GM21529 (cell line): Measurements from ENCODE around the gene ITPR1.

Experiments used
- ATAC-seq: cut with Tn5 transposase; IDR thresholded peaks from one replicate; pipeline ENCODE4 v1.9.1; 2021; ENCODE audit not compliant: unreplicated experiment

Gene ITPR1

DNA sequence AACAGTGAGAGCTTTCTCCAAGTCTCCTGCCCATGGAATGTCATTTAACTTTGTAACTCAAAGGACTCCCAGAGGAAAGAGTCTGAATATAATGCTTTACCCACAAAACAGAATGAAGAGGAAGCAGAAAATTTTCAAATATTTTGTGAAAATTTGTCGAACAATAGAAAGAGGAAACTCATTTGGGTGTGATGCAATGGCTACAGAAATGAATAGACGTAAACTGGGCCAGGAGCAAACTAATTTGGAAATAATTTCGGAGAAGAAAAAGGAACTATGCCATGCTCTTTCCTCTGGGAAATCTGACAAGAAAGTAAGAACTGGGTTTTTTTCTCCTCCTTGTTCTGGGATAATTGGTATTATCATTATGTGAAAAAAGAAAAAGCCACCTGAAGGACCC is 14.9 kb upstream of the ITPR1 start:
- no peak for ATAC-seq

DNA sequence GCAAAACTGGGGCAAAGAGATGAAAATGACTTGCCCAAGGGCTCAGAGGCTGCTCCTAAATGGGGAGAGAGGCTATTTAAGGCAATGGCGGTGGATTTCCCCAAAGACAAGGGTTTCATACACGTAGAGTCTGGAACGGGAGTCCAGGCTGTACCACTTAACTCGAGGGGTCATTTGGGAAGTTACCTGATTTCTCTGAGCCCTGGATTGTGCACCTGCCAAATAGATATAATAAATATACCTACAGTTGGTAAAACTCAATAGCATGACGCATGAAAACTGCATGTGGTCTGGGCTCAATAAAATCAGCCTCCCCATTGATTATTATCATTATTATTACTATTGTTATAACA is 1.3 kb upstream of the ITPR1 start:
- no peak for ATAC-seq

DNA sequence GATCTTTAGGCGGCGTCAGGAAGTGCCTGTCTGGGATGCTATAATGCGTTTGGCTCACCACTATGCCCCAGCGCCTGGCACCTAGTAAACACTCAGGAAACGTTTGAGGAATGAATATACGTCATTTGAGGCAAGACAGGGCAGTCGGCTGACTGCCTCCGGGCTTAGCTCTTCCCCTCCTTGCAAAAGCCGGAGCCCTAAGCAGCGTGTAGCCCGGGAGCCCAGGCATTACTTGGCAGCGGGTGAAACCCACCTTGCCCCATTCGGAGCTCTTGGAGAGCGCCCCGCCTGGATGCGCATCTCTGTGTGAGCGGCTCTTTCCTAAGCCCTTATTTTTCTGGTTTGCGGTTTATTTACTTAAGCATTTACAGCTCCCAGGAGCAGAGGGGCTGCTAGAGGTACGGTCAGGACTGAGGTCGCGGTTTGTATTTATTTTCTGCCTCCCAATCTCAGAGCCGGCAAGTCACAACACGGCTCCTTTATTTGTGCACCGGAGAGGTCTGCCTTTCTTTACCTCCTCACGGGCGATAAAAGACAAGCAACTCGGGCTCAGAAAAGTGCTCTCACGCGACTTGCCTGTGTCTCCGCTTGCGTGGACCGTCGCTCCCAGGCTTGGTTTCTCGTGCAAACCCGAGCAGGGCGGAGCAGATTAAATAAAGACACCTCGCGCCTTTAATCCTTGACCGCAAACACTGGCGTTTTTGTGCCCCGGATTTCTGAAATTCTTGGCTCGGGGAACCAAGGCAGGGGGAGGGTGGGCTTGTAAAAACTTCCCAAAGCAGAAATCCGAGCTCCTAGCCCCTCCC is 737 bp upstream of the ITPR1 start:
- peak; percentile 10 for ATAC-seq

DNA sequence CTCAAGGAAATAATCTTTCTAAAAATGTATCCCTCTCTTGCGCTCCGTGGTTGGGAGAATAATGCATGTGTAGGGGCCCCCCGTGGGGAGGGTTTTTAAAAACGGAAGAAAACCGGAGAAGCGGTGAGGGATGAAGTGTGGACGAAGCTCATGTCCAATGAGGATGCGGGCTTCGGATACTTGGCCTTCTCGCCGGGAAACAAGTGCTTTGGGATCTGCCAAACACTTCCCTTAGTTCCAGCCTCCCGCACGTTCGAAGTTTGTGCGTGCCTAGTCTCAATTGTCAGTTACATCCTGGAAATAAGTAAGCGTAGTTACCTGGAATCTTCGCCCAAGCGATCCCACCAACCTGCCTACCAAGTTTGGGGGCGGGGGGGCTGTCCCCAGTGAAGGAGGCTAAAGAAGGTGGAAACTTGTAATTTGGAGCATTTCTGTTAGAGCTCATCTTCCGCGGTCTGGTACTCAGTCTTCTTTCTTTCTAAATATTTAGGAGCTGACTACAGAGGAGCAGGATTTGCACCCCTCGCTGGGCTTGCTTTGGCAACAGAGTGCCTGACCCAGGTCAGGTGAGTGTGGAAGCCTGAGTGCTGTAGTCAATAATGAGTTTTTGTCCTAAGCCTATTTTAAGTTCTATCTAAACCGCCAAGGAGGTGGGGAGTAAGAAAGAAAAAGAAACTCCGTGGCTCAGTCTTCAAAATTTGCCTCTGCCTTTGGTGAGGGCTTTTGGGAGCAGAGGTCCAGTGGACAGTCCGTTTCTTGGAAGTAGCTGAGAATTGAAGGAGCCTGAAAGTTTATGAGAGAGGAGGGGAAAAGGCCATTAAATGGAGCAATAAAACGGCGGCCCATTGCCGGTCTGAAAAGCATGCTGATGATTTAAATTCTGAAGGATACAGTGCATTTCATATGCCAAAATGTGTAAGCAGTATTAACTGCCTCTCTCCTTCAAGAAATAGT is 1.1 kb downstream of the ITPR1 start:
- ATAC-seq, result no peak

DNA sequence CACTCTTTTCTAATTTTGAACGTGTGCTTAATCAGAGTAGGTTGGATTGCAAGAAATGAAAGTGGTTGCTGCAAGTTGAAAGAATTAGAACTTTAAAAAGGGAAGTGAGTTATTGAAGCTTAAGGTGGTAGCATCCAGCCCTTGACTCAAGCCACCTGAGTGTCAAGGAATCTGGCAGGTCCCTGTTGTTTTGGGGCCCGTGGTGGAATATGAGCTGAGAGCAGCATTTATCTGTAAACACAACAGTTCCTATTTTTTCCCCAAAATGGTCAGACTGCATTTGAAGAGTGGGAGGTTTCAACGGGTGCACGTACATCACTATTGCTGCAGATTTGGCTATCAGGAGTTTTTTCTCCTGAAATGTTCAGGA is 1.7 kb downstream of the ITPR1 start:
- ATAC-seq, result peak; percentile 28

DNA sequence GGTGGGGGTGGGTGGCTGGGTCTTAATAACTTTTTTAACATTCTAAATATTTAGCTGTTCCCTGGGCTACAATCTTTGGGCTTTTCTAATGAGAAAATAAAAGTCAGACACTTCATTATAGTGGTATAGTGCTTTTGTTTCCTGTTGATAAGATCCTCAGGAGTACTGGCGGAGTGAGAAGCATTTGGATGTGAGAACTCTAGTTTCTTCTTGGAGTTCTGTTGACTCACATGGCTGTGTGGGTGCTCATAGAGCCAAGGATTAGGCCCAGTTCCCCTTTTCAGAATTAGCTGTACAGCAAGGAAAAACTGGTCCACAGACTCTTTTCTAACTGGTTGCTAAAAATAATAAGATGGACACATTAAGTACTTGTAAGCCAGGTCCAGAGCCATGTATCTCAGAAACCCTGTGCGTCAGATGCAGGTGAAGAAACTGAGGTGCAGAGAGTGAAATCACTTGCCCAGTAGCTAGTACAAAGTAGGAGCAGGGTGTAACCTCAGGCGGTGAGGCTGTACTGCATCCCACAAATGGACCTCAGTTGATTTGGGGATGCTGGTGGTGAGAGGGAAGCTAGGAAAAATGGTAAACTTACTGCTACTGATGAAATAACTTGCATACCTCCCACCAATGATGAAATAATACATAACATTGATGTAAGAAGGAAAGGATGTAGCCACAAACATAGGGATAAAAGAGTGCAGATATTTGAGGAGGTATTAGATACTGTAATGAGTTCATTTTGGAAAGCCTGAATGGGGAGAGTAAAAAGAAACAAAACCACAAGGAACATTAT is 2.3 kb downstream of the ITPR1 start:
- ATAC-seq, result no peak

DNA sequence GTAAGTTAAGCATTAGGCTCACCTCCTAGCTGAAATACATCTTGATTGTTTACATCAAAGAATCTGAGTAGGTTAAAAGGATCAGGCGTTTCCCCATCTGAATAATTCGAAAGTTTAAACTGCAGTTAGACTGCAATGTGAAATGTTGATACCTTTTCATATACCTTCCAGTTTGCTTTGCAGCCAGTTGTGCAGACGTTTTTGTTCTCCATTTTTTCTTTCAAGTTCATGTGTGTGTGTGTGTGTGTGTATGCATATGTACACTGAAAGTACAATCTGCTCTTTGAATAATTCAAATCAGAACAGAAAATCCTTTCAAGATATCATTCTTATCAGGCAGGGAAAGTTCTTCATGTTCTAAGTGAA is 2.9 kb downstream of the ITPR1 start:
- no peak for ATAC-seq

DNA sequence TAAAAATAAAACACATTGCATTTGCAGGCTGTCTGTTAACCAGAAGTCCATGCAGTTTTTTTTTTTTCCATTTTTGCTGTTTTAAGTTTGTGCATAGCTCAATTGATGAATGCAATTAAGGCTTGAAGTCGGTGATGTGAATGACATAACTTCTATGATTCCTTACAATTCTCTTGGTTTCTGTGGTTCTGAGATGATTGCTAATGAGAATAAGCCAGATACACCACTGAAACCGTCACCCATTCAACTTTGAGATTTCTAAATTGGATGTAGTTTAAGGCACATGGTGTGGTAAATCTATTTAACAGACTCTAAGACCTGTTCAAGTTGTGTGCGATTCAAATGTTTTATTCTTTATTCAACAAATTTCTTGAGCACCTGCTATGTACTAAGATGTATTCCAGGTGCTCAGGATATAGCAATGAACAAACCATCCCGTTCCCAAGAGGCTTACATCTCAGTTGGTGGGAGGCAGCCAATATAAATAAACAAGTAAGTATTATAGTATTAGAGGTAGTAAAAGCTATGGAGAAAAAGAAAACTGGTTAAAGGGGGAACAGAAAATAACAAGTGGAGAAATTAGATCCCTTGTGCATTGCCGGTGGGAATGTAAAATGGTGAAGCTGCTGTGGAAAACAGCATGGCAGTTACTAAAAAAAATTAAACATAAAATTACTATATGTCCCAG is 4.0 kb downstream of the ITPR1 start:
- ATAC-seq, result no peak

DNA sequence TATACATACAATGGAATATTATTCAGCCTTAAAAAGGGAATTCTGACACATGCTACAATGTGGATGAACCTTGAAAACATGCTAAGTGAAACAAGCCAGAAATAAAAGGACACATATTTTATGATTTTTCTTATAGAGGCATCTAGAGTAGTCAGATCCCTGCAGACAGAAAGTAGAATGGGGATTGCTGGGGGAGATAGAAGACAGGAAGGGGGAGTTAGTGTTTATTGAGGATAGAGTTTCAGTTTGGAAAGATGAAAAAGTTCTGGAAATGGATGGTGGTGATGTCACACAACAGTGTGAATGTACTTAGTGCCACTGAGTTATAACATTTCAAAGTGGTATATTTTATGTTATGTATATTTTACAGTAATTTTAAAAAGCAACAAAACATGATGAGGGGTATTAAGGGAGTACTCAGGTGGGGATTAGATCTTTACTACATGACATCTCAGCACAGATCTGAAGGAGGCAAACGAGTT is 4.7 kb downstream of the ITPR1 start:
- ATAC-seq, result no peak

DNA sequence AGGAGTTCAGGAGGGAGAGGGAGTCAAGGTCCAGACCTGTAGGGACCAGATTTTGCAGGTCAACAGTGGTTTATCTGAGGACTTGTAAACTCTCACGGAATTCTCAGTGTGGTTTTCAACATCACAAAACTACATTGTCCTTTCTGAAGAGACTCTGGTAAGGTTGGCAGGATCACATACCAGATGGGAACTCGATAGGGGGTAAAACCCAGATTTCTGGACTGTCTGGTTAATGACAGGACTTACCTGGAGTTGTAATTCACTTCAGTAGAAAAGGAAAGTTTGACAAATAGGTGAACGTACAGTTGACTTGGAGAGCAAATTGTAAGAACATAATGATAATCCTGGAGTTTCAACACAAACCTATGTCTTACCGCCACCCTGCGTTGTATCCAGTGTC is 5.3 kb downstream of the ITPR1 start:
- no peak for ATAC-seq

DNA sequence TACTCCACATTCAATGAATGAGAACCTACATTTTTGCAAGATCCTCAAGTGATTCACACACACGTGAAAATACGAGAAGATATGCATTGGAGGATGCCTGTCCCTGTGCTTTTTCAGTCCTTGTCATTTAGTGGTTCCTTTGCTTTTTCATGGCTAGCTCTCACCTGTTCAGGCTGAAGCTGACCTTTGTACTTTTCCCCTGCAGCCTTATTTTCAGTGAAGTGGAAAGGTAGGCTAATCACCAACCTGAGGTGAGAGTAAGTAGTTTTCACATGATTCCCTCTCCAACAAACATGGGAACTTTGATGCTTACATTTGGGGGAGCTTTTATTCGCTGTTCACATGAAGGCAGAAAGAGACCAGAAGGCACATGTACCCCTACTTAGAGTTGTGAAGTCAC is 8.3 kb downstream of the ITPR1 start:
- no peak for ATAC-seq

DNA sequence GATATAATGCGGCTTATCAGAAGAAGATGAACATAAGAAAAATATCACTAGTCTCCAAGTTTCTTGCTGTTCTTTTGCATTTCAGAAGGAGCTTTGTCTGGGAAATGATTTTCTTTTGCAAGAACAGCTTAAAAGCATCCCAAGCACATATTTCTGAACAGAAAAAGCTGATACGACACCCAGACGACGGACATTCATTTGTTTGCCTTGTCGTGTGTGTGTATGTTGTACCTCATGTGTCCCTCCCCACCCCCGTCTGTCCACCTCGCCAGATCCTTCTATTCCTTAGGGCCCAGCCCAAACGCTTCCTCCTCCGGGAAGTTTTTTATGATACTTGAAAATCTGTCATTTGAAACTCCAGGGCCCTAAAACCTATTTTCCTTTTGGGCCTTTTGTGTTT is 8.8 kb downstream of the ITPR1 start:
- ATAC-seq, result no peak

DNA sequence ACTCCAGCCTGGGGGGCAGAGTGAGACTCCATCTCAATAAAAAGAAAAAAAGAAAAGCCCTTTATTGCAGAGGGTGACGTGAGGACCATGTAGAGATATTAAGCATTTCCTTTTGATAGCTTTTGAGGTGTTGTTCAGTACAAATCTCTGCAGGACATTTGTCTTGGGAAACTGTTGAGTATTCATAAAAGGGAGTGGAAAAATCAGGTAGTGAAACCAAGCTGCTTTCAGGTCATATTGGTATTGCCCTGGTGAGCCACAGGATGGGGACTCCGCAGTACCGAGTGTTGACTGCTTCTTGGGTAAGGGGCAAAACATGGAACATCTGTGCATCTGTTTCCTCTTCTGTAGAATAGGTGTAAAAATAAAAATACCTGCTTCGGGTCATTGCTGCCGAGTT is 9.9 kb downstream of the ITPR1 start:
- ATAC-seq, result peak; percentile 59

DNA sequence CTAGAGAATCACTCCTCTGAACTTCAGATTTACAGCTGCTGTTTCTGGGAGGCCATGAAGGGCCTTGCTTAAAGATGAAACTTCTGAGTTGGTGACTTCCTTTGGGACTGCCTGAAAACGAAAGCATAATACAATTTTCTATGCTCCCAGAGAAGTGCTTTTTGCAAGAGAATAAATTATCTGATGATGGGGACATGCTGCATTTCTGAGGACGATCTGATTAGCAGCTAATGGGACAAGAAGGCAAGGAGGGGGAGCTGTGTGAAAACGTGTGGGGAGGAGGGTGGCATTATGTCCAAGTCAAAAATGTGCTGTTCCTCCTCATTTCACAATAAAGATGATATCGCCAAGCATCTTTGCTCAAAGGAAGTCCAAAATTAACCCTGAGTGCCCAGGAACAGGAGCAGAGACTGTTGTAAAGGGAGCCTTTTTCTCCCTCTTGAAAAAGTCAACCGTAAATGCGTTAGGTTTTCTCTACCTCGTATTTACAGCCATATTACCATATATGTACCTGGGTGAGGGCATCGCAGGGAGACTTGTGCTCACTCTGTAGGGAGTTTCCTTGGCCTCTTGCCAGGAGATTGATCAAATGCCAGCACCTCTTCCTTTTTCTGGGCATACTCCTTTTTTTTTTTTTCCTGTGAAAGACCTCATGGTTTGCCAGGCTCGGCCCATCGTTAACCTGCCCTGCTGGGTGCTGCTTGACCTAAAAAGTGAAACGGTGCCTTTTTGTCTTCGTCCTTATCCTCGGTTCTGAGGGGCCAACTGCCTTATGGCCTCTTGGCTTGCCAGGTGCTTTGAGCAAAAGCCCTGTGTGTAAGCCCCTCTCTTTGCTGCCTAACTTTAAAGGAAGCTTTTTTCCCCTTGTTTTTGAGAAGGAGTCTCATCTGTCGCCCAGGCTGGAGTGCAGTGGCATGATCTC is 11.5 kb downstream of the ITPR1 start:
- no peak for ATAC-seq

DNA sequence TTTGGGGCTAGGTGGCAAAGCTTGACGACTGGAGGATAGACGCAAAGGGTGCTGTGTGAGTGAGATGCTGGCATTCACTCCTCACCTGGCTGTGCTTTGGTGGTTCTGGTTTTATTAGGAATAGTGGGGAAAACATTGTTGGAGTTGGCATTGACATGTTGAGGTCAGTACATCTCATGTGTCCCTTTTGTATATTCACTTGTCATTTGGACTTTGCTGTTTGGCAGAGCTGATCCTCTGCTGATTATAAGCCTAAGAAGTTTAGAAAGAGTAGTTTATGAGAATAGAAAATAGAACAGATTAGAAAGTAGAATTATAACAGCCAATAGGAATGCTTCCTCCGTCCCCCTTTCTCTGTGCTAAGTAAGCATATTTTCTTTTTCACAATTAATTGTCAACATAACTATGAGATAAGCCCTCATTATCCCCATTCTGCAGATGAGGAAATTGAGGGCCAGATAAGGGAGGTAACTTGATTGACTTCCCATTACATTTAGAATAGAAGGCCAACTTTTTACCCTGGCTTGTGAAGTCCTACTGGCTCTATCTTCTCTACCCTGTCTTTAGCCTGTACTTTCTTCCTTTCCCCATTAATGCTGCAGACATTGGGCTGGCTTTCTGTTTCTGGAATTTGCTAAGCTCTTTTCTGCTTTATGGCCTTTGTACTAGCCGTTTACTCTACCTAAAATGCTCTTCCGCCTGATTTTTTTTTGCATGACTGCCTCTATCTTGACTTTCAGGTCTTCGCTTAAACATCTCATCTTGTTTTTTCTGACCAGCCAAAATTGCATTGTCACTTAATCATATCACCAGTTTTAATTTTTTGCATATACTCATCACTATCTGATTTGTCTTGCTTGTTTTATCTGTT is 12.8 kb downstream of the ITPR1 start:
- ATAC-seq, result no peak

DNA sequence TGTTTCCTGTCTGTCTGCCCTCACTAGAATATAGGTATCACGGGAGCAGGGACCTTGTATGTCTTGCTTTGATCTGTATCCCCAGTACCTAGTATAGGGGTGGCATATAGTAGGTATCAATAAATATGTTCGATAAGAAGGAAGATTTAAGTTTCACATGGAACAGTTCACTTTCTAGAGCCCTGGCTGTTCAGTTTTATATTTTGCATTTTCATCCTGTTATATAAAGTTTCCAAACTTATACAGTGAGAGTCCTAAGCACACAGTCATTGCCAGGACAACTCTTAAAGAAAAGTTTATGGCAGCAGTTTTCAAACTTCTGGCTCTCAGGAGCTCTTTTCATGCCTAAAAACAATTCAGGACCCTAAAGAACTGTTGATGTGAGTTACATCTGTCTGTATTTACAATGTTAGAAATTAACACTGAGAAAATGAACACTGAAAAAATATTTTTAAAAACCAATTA is 13.4 kb downstream of the ITPR1 start:
- no peak for ATAC-seq

DNA sequence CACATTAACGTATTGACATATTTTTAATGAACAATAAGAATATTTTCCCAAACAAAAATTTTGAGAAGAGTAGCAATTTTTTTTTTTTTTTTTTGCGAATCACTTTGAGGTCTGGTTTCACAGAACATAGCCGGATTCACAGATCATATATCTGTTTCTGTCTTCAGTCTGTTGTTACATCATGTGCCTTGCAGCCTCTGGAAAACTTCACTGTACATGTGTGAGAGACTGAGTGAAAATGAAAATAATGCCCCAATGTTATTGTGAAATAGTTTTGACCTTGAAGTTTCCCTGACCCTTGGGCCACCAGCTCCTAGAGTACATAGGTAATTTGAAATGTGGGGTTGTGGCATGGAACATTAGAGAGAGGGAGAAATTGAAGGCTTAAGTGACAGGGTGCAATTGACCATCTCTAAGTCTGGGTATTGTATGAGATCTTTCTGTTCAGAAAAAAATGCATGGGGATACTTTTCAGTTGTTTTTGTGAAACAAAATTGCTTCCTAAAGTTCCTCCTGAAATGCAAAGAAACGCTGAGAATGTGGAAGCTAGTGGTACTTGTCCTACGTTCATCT is 14.0 kb downstream of the ITPR1 start:
- ATAC-seq, result peak; percentile 37
